Fibroblast of skin of left quadriceps (primary cell): Measurements from ENCODE around the gene LRP2BP.

Experiments used
- DNase-seq, 2 experiments: peaks; one replicate each; pipeline ENCODE4 v3.0.0-alpha.2; 2013; ENCODE audit warnings: low read depth in 2 of 2

Gene LRP2BP

GRCh38 chr4:185395956-185396723 is 416 bp upstream of the LRP2BP start:
- peak; percentile 96 for DNase-seq

GRCh38 chr4:185394568-185395237 is 1.0 kb downstream of the LRP2BP start:
- DNase-seq: no peak

GRCh38 chr4:185392156-185392555 is 3.6 kb downstream of the LRP2BP start:
- no peak for DNase-seq

- no peak for DNase-seq
These were observed 4.8 kb downstream of the LRP2BP start for GRCh38 chr4:185390941-185391340.

- no peak for DNase-seq
These were observed 7.8 kb downstream of the LRP2BP start for GRCh38 chr4:185387957-185388356.

GRCh38 chr4:185384930-185385331 is 10.8 kb downstream of the LRP2BP start:
- no peak for DNase-seq

GRCh38 chr4:185384061-185384460 is 11.7 kb downstream of the LRP2BP start:
- no peak for DNase-seq

- DNase-seq: no peak
These were observed 12.3 kb downstream of the LRP2BP start for GRCh38 chr4:185383451-185383850.

GRCh38 chr4:185382754-185383153 is 13.0 kb downstream of the LRP2BP start:
- DNase-seq: no peak

- peak in 1 of 2 experiments; percentile 20 for DNase-seq
These were observed 14.2 kb downstream of the LRP2BP start for GRCh38 chr4:185381288-185382196.

- DNase-seq: no peak
These were observed 15.4 kb downstream of the LRP2BP start for GRCh38 chr4:185380320-185380719.

GRCh38 chr4:185379326-185380295 is 16.1 kb downstream of the LRP2BP start:
- DNase-seq: no peak

- no peak for DNase-seq
These were observed 17.5 kb downstream of the LRP2BP start for GRCh38 chr4:185378264-185378663.

- DNase-seq: no peak
These were observed 21.2 kb downstream of the LRP2BP start for GRCh38 chr4:185374573-185374972.

GRCh38 chr4:185374027-185374426 is 21.7 kb downstream of the LRP2BP start:
- no peak for DNase-seq

- DNase-seq: no peak
These were observed 24.0 kb downstream of the LRP2BP start for GRCh38 chr4:185371702-185372101.

GRCh38 chr4:185370268-185370949 is 25.3 kb downstream of the LRP2BP start:
- DNase-seq: no peak

- no peak for DNase-seq
These were observed 26.0 kb downstream of the LRP2BP start for GRCh38 chr4:185369731-185370130.

- DNase-seq: no peak
These were observed 30.8 kb downstream of the LRP2BP start for GRCh38 chr4:185364886-185365285.

GRCh38 chr4:185363251-185363650 is 32.5 kb downstream of the LRP2BP start:
- DNase-seq: no peak
